HG03469 (cell line): ENCODE data around the gene SEPTIN7.

Experiments
- ATAC-seq: cut with Tn5 transposase; IDR thresholded peaks from one replicate; pipeline ENCODE4 v1.9.1; 2021; ENCODE audit warnings: mild to moderate bottlenecking, moderate library complexity, moderate number of reproducible peaks; ENCODE audit not compliant: unreplicated experiment

The SEPTIN7 gene

DNA sequence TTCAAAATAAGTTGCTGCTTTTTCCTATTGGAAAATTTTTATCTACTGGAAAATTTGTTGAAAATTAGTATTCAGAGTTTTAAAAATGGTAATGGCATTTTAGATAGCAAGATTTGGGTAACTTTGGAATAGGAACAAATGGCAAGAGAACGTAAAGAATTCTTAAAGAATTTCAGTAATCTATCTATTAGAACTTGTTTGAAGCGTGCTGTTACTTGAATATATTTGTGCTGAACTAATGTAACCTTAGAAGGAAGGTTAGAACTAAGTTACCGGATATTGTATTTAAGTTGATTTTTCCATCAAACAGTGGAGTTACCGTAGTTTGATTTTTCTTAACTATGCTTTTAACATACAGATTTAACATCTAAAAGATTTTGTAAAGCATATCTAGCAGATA lies 25.9 kb downstream of the SEPTIN7 start:
- no peak for ATAC-seq

DNA sequence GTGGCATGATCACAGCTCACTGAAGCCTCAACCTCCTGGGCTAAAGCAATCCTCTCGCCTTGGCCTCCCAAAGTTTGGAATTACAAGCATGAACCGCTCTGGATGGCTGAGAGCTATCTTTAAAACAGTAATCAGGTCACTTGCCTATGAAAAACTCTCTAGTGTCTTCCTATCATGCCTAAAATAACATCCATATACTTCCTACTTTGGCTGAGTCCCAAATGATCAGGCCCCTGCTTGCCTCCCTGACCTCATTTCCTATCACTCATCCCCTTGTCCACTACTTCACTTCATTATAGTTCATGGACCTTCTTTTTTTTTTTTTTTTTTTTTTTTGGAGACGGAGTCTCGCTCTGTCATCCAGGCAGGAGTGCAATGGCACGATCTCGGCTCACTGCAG lies 28.0 kb downstream of the SEPTIN7 start:
- ATAC-seq: no peak

DNA sequence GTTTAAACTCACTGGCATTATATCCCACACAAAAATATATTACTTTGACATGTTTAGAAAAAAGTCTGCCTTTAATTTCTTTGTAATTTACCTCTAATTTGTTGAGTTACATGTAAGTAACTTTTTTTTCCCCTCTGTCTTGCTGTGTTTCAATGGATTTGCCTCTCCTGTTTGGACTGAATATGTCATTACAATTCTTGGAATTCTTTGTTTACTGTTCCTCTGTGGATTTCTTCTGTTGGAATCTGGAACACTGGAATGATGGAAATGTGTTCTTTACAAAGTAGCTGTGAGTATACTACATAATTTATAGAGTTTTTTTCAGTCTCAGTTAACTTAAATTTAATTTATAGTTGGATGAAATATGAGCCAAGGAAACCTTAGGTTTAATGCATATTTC lies 30.4 kb downstream of the SEPTIN7 start:
- no peak for ATAC-seq

DNA sequence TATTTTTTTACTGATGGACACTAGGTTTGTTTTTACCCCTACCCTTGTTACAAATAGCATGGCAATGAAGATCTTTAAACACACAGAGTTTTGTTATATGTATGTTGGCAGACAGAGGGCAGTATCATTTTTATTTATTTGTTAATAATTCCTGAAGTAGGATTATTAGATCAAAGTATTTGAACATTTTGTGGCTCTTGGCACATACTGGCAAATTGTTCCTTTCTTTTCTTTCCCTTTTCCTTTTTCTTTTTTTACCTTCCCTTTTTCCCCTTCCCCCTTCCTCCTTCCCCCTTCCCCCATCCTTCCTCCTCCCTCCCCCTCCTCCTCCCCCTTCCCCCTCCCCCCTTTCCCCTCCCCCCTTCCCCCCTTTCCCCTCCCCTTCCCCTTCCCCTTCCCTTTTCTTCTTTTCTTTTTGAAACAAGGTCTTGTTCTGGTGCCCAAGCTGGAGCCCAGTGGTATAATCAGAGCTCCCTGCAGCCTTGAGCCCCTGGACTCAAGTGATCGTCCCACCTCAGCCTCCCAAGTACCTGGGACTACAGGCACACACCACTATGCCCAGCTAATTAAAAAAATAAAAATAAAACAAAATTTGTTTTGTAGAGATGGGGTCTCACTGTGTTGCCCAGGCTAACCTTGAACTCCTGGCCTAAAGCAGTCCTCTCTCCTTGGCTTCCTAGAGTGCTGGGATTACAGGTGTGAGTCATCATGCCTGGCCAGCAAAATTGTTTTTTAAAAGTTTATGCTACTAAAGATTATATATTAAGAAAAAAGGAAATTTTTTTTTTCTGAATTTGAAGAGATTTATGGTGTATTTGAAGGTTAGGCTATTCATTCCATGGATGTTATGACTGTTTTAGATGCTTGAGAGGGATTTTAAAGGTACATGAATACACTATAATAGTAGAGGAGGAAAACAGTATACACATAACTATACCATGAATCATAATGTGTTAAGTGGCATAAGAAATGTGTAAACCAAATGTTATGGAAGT lies 39.3 kb downstream of the SEPTIN7 start:
- no peak for ATAC-seq

DNA sequence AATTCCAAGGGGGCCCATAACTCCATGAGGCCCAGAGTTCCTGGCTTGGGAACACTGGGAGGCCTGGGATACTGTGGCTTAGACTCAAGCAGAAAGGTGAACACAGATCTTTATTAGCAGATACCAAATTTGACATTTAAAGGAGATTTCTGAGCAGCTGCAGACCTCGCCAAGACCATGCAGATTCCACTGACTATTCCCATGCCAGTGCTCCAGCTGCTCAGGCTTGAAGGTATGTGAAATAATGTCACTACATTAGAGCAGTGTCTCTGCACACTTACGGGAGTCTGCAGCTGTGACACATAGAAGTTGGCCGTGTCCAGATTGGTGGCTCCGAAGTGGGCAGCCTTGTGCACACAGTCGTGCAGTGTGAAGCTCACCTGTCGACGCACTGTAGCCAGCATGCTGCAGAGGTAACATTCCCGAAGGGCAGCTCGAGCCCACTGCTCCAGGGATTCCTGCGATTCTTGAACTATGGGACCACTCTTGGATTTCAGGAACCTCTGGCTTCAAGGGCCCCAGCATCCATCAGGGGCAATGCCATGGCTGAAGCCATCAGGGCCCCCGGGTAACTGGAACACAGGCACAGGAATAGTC lies 46.1 kb downstream of the SEPTIN7 start:
- no peak for ATAC-seq

DNA sequence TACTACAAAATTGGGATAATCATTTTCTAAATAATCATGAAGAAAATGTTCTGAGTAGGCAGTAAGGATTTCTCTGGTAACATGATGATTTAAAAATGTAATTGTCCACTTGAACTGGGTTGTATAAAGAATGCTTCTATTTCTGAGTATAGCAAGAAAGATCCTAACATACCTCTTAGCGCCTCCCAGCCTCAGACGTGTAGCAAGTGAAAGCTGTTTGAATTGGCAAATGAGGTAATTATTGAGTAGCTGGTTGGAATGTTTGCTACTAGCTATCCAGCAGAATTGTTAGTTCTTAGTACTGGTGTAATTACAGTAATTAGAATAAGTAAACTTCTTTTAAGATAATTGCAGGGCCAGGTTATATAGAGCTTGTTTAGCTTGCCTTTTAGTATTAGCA lies 47.9 kb downstream of the SEPTIN7 start:
- ATAC-seq: no peak

DNA sequence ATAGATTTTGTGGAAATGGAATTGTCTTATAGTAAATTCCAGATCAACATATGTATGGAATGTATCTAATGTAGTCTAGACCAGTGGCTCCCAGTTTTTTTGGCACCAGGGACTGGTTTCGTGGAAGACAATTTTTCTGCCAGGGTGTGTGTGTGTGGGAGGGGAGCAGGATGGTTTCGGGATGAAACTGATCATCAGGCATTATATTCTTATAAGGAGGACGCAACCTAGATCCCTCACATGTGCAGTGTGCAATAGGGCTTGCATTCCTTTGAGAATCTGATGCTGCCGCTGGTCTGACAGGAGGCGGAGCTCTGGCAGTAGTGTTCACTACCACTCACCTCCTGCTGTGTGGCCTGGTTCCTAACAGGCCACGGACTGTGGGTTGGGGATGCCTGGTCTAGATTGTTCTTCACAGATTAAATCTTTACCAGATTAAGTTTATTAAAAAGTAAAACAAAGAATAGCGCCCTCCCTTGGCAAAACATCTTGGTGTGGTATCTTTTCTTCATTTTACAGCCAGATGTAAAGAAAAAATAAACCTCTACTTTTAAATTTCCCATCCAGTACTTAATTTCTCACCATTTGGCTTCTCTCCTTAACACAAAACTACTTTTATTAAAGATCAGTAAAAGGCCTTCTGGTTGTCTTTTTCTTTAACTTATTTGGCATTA lies 48.4 kb downstream of the SEPTIN7 start:
- no peak for ATAC-seq

DNA sequence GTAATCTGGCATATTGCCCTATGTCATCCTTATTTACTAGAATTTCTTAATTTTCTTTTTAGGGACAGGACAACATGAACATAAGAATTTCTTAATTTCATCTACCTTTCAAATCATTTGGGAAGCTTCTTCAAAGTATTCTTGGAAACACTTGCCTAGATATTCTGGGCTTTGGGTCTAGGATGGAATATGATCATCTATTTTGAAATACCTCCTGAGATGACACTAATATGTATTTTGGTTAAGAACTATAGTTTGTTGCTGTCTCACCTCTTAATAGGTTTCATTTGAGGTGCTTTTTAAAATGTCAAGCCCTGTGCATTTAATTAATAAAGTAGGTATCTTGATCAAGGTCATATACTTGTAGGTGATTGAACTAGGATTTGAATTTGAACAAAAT lies 49.1 kb downstream of the SEPTIN7 start:
- no peak for ATAC-seq
